ENCODE results near the gene OR13C8.

DNA sequence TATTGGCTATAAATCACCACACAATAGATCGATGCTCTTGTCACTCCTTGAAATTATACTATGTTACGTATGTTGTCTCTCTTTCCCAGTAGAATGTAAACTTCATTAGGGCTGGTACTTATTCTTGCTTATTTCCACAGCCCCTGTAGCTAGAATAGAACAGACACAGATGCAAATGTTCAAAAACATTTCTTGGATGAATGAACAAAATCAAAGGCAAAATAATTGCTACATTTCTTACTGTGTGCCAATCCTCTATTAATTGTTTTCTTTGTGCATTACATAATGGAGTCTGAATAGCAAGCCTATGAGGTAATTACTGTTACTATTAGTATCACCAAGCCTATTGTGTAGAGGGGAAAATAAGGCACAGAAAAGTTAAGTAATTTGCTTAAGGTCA lies 37.2 kb downstream of the OR13C8 start:
- TF ChIP-seq, protein P1, sequence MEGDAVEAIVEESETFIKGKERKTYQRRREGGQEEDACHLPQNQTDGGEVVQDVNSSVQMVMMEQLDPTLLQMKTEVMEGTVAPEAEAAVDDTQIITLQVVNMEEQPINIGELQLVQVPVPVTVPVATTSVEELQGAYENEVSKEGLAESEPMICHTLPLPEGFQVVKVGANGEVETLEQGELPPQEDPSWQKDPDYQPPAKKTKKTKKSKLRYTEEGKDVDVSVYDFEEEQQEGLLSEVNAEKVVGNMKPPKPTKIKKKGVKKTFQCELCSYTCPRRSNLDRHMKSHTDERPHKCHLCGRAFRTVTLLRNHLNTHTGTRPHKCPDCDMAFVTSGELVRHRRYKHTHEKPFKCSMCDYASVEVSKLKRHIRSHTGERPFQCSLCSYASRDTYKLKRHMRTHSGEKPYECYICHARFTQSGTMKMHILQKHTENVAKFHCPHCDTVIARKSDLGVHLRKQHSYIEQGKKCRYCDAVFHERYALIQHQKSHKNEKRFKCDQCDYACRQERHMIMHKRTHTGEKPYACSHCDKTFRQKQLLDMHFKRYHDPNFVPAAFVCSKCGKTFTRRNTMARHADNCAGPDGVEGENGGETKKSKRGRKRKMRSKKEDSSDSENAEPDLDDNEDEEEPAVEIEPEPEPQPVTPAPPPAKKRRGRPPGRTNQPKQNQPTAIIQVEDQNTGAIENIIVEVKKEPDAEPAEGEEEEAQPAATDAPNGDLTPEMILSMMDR (IDR thresholded peaks at IDR 0.05), result no peak
- no peak for TF ChIP-seq EZH2phosphoT487 (IDR thresholded peaks at IDR 0.05)
- TF ChIP-seq EZH2 (IDR thresholded peaks at IDR 0.05), result no peak
